SJSA1 (cell line): ENCODE data around the gene BEND5. TPM values are rescaled to one million over a fixed set of nuclear protein-coding genes. Genes with fewer than 3 reads are reported as not detected.

ENCODE experiments used
- DNase-seq, 2 experiments: peaks; one replicate each; pipeline ENCODE4 v3.0.0-alpha.2; 2015 to 2020; ENCODE audit warnings: low spot score in 2 of 2, low read depth in 1 of 2
- H3K27ac ChIP-seq: fragments of 250-450 bp; sonication (Bioruptor Pico); 2 replicates; pipeline ENCODE4 v1.5.1; 2020; ENCODE audit warnings: mild to moderate bottlenecking, moderate library complexity
- H3K27me3 ChIP-seq: fragments of 250-450 bp; sonication (Bioruptor Pico); replicated peaks from 2 replicates; pipeline ENCODE4 v1.5.1; 2020; ENCODE audit warnings: mild to moderate bottlenecking, moderate library complexity
- H3K36me3 ChIP-seq: fragments of 250-450 bp; sonication (Bioruptor Pico); 2 replicates; pipeline ENCODE4 v1.5.1; 2020; ENCODE audit warnings: mild to moderate bottlenecking
- H3K4me1 ChIP-seq: fragments of 250-450 bp; sonication (Bioruptor Pico); replicated peaks from 2 replicates; pipeline ENCODE4 v1.6.1; 2021; ENCODE audit warnings: mild to moderate bottlenecking
- H3K4me3 ChIP-seq: fragments of 250-450 bp; sonication (Bioruptor Pico); 2 replicates; pipeline ENCODE4 v1.5.1; 2020; ENCODE audit warnings: mild to moderate bottlenecking
- H3K9me3 ChIP-seq: fragments of 250-450 bp; sonication (Bioruptor Pico); replicated peaks from 2 replicates; pipeline ENCODE4 v1.5.1; 2020; ENCODE audit warnings: mild to moderate bottlenecking
- total RNA-seq: library from RNA; depleted of rRNA; stranded (reverse); fragments of >200 nt; shearing (Covaris generic); gene quantifications from 2 replicates; pipeline ENCODE4 v1.2.3, GENCODE V29; 2014

Gene BEND5
- total RNA-seq, 1 experiment from 2014 or later, result not detected

GRCh38 chr1:48785869-48786268 lies 9.2 kb upstream of the BEND5 start:
- Histone ChIP-seq H3K27ac (no peak overlapping the region), H3K36me3 (no peaks in the 10 kb centered on the region), H3K9me3 (no peaks in the 10 kb centered on the region), H3K27me3 (no peaks in the 10 kb centered on the region), H3K4me1 (no peaks in the 10 kb centered on the region), H3K4me3 (no peak overlapping the region)
- no peak for DNase-seq

- H3K27me3 ChIP-seq, result no peaks in the 10 kb centered on the region
- H3K27ac ChIP-seq, result no peak overlapping the region
- no peaks in the 10 kb centered on the region for H3K9me3 ChIP-seq
- no peaks in the 10 kb centered on the region for H3K4me1 ChIP-seq
- H3K36me3 ChIP-seq, result no peaks in the 10 kb centered on the region
- DNase-seq, result no peak
- no peak overlapping the region for H3K4me3 ChIP-seq
Measured at GRCh38 chr1:48784301-48784700, 7.6 kb upstream of the BEND5 start.

GRCh38 chr1:48777219-48777895 lies 666 bp upstream of the BEND5 start:
- DNase-seq, result no peak
- no peak overlapping the region for H3K27ac ChIP-seq
- H3K36me3 ChIP-seq, result no peaks in the 10 kb centered on the region
- H3K27me3 ChIP-seq, result peaks cover 21% of the 10 kb centered on the region
- H3K9me3 ChIP-seq, result no peaks in the 10 kb centered on the region
- H3K4me1 ChIP-seq, result no peaks in the 10 kb centered on the region
- no peak overlapping the region for H3K4me3 ChIP-seq

GRCh38 chr1:48775831-48776392 lies 779 bp downstream of the BEND5 start:
- no peaks in the 10 kb centered on the region for H3K36me3 ChIP-seq
- no peak for DNase-seq
- no peaks in the 10 kb centered on the region for H3K9me3 ChIP-seq
- H3K27ac ChIP-seq, result no peak overlapping the region
- no peak overlapping the region for H3K4me3 ChIP-seq
- H3K27me3 ChIP-seq, result peaks cover 21% of the 10 kb centered on the region
- no peaks in the 10 kb centered on the region for H3K4me1 ChIP-seq

- no peaks in the 10 kb centered on the region for H3K36me3 ChIP-seq
- no peaks in the 10 kb centered on the region for H3K4me1 ChIP-seq
- no peak for DNase-seq
- no peak overlapping the region for H3K4me3 ChIP-seq
- no peaks in the 10 kb centered on the region for H3K9me3 ChIP-seq
- H3K27me3 ChIP-seq, result peaks cover 21% of the 10 kb centered on the region
- H3K27ac ChIP-seq, result no peak overlapping the region
Measured at GRCh38 chr1:48773133-48773532, 3.6 kb downstream of the BEND5 start.

GRCh38 chr1:48772211-48772610 lies 4.5 kb downstream of the BEND5 start:
- no peaks in the 10 kb centered on the region for H3K9me3 ChIP-seq
- H3K4me1 ChIP-seq, result no peaks in the 10 kb centered on the region
- no peaks in the 10 kb centered on the region for H3K36me3 ChIP-seq
- H3K4me3 ChIP-seq, result no peak overlapping the region
- DNase-seq, result no peak
- no peak overlapping the region for H3K27ac ChIP-seq
- H3K27me3 ChIP-seq, result peaks cover 21% of the 10 kb centered on the region

GRCh38 chr1:48771561-48771960 lies 5.1 kb downstream of the BEND5 start:
- Histone ChIP-seq H3K4me3 (no peak overlapping the region), H3K9me3 (no peaks in the 10 kb centered on the region), H3K36me3 (no peaks in the 10 kb centered on the region), H3K27me3 (peaks cover 21% of the 10 kb centered on the region), H3K4me1 (no peaks in the 10 kb centered on the region), H3K27ac (no peak overlapping the region)
- no peak for DNase-seq

- Histone ChIP-seq H3K27ac (no peak overlapping the region), H3K36me3 (no peaks in the 10 kb centered on the region), H3K4me1 (no peaks in the 10 kb centered on the region), H3K27me3 (no peaks in the 10 kb centered on the region), H3K9me3 (no peaks in the 10 kb centered on the region), H3K4me3 (no peak overlapping the region)
- DNase-seq, result no peak
Measured at GRCh38 chr1:48767975-48768510, 8.6 kb downstream of the BEND5 start.

- H3K4me3 ChIP-seq, result no peak overlapping the region
- no peak overlapping the region for H3K27ac ChIP-seq
Measured at GRCh38 chr1:48765335-48765734, 11.4 kb downstream of the BEND5 start.

GRCh38 chr1:48761986-48762385 lies 14.7 kb downstream of the BEND5 start:
- Histone ChIP-seq H3K9me3 (no peaks in the 10 kb centered on the region), H3K4me1 (no peaks in the 10 kb centered on the region), H3K4me3 (no peak overlapping the region), H3K36me3 (no peaks in the 10 kb centered on the region), H3K27ac (no peak overlapping the region), H3K27me3 (no peaks in the 10 kb centered on the region)
- DNase-seq, result no peak

More at GRCh38 chr1:48765335-48765734, 11.4 kb downstream of the BEND5 start:
- Histone ChIP-seq H3K9me3 (no peaks in the 10 kb centered on the region), H3K27me3 (no peaks in the 10 kb centered on the region), H3K4me1 (no peaks in the 10 kb centered on the region), H3K36me3 (no peaks in the 10 kb centered on the region)
- DNase-seq, result no peak

- DNase-seq, result no peak
- no peaks in the 10 kb centered on the region for H3K36me3 ChIP-seq
- H3K27me3 ChIP-seq, result no peaks in the 10 kb centered on the region
- H3K9me3 ChIP-seq, result no peaks in the 10 kb centered on the region
- no peak overlapping the region for H3K27ac ChIP-seq
- no peaks in the 10 kb centered on the region for H3K4me1 ChIP-seq
- H3K4me3 ChIP-seq, result no peak overlapping the region
Measured at GRCh38 chr1:48761411-48761810, 15.3 kb downstream of the BEND5 start.

GRCh38 chr1:48760857-48761256 lies 15.8 kb downstream of the BEND5 start:
- Histone ChIP-seq H3K27me3 (no peaks in the 10 kb centered on the region), H3K27ac (no peak overlapping the region), H3K4me1 (no peaks in the 10 kb centered on the region), H3K9me3 (no peaks in the 10 kb centered on the region), H3K36me3 (no peaks in the 10 kb centered on the region), H3K4me3 (no peak overlapping the region)
- no peak for DNase-seq

GRCh38 chr1:48758976-48759375 lies 17.7 kb downstream of the BEND5 start:
- no peak overlapping the region for H3K27ac ChIP-seq
- no peaks in the 10 kb centered on the region for H3K9me3 ChIP-seq
- no peaks in the 10 kb centered on the region for H3K27me3 ChIP-seq
- DNase-seq, result no peak
- no peaks in the 10 kb centered on the region for H3K4me1 ChIP-seq
- no peak overlapping the region for H3K4me3 ChIP-seq
- no peaks in the 10 kb centered on the region for H3K36me3 ChIP-seq

- Histone ChIP-seq H3K4me3 (no peak overlapping the region), H3K27me3 (no peaks in the 10 kb centered on the region), H3K9me3 (no peaks in the 10 kb centered on the region), H3K4me1 (no peaks in the 10 kb centered on the region), H3K27ac (no peak overlapping the region), H3K36me3 (no peaks in the 10 kb centered on the region)
- no peak for DNase-seq
Measured at GRCh38 chr1:48757363-48757762, 19.3 kb downstream of the BEND5 start.
